Suppressor macrophage treated with lipopolysaccharide for 1 hour (primary cell): ENCODE results near the gene NRAP.

Experiments used
- DNase-seq, 3 donors: peaks; one replicate each; pipeline ENCODE4 v3.0.0-alpha.2; 2020 to 2022

The NRAP gene

GRCh38 chr10:113557903-113558321 is 105.9 kb downstream of the NRAP start:
- no peak for DNase-seq

GRCh38 chr10:113557424-113557862 is 106.4 kb downstream of the NRAP start:
- DNase-seq = peak; percentile 31 to 46 (median 35)

- DNase-seq = no peak
Measured at GRCh38 chr10:113555751-113556150, 108.1 kb downstream of the NRAP start.

GRCh38 chr10:113555245-113555644 is 108.6 kb downstream of the NRAP start:
- DNase-seq = no peak

GRCh38 chr10:113554214-113554613 is 109.6 kb downstream of the NRAP start:
- DNase-seq = no peak

- DNase-seq = no peak
Measured at GRCh38 chr10:113553149-113553548, 110.7 kb downstream of the NRAP start.

GRCh38 chr10:113552701-113553100 is 111.1 kb downstream of the NRAP start, which contains the start of gene HABP2:
HABP2 (plus strand) TSS chr10:113553053; CDS start chr10:113553122, 69 bp downstream.
- DNase-seq = no peak

- no peak for DNase-seq
Measured at GRCh38 chr10:113552014-113552413, 111.8 kb downstream of the NRAP start.

- DNase-seq = peak in 2 of 3 donors; percentile 22 to 41
Measured at GRCh38 chr10:113550365-113550764, 113.5 kb downstream of the NRAP start.

- DNase-seq = no peak
Measured at GRCh38 chr10:113549856-113550255, 114.0 kb downstream of the NRAP start.

- no peak for DNase-seq
Measured at GRCh38 chr10:113547426-113547825, 116.4 kb downstream of the NRAP start.

GRCh38 chr10:113544392-113544791 is 119.4 kb downstream of the NRAP start:
- DNase-seq = no peak

- no peak for DNase-seq
Measured at GRCh38 chr10:113543107-113543955, 120.5 kb downstream of the NRAP start.

- DNase-seq = no peak
Measured at GRCh38 chr10:113541549-113541927, 122.3 kb downstream of the NRAP start.

- no peak for DNase-seq
Measured at GRCh38 chr10:113540845-113541548, 122.8 kb downstream of the NRAP start.

GRCh38 chr10:113539789-113540188 is 124.1 kb downstream of the NRAP start:
- peak; percentile 67 to 71 (median 69) for DNase-seq
